Epithelial cell of proximal tubule (primary cell): ENCODE results near the gene TTLL7. TPM values are rescaled to one million over a fixed set of nuclear protein-coding genes. Genes with fewer than 3 reads are reported as not detected.

Experiments
- DNase-seq: peaks from one replicate; pipeline ENCODE4 v3.0.0-alpha.2; 2011; ENCODE audit warnings: low read depth
- H3K4me3 ChIP-seq: 2 replicates; pipeline ENCODE4 v1.5.1; 2011; ENCODE audit warnings: low read depth, mild to moderate bottlenecking, low read length
- total RNA-seq: library from RNA; depleted of rRNA; stranded (reverse); fragments of >200 nt; gene quantifications from 2 replicates; pipeline ENCODE4 v1.2.3, GENCODE V29; 2015
- TF ChIP-seq, protein P1 (sequence below): conservative IDR thresholded peaks from 2 replicates; pipeline ENCODE4 v1.5.1; 2012; ENCODE audit warnings: low read depth, mild to moderate bottlenecking, low read length

Gene TTLL7
- total RNA-seq, 1 donor from 2014 or later: 5.3 TPM

GRCh38 chr1:83959824-83960498 is 39.0 kb downstream of the TTLL7 start:
- TF ChIP-seq, protein P1, sequence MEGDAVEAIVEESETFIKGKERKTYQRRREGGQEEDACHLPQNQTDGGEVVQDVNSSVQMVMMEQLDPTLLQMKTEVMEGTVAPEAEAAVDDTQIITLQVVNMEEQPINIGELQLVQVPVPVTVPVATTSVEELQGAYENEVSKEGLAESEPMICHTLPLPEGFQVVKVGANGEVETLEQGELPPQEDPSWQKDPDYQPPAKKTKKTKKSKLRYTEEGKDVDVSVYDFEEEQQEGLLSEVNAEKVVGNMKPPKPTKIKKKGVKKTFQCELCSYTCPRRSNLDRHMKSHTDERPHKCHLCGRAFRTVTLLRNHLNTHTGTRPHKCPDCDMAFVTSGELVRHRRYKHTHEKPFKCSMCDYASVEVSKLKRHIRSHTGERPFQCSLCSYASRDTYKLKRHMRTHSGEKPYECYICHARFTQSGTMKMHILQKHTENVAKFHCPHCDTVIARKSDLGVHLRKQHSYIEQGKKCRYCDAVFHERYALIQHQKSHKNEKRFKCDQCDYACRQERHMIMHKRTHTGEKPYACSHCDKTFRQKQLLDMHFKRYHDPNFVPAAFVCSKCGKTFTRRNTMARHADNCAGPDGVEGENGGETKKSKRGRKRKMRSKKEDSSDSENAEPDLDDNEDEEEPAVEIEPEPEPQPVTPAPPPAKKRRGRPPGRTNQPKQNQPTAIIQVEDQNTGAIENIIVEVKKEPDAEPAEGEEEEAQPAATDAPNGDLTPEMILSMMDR: no peak
- no peak for DNase-seq
- H3K4me3 ChIP-seq: no peak overlapping the region

GRCh38 chr1:83958704-83959103 is 40.2 kb downstream of the TTLL7 start:
- no peak overlapping the region for H3K4me3 ChIP-seq
- DNase-seq: no peak
- TF ChIP-seq, protein P1: no peak

DNA sequence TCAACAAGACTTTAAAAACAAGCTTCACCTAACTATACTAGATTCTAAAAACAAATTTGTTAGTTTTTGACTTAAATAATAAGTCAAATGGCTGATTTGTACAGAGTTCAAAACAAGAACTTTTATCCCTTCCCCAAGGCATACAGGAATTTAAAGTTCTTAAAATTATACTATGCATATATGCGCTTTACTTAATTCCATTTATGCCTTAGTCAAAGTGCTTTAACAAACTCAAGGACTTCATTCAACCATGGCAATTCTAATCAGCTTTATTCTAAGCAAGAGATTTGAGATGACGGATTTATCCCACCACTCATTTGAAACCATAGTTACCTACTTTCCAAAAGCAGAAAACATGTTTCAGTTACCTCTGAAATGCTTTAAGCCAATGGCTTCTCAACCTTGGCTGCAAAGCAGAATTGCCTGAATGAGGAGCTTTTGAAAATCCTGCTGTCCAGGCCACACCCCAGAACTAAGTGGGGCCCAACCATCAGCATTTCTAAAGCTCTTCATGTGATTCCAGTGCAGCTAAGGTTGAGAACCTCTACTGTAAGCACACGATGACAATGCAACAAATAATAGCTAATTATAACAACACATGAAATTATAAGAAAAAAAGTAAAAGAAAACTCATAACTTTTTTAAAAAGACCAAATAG is 44.6 kb downstream of the TTLL7 start:
- DNase-seq: no peak
- no peak overlapping the region for H3K4me3 ChIP-seq
- TF ChIP-seq, protein P1: no peak

DNA sequence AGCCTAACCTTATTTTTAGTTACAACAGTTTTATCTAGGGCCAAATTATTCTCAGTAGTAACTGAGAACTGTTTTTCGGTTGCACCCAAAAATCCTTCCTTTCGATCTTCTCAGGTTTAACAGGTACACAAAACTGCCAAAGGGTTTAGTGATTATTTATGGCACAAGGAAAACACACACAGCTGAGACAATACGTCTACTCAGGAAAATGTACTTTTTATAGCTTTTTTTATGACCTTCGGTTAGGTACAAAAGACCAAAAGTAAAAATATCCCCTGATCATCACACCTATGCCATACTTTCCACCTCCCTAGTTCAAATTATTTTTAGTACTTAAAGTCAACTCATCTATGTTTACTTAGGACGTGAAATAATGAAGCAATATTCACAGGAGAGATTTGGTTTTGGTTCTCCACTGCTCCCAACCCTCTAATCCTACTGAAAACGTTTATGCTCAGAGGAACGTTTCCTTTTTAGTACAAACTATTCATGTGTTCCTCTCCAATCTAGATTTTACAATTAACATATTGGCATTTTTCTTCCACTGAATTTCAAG is 48.7 kb downstream of the TTLL7 start:
- H3K4me3 ChIP-seq: no peak overlapping the region
- DNase-seq: no peak
- TF ChIP-seq, protein P1: no peak

DNA sequence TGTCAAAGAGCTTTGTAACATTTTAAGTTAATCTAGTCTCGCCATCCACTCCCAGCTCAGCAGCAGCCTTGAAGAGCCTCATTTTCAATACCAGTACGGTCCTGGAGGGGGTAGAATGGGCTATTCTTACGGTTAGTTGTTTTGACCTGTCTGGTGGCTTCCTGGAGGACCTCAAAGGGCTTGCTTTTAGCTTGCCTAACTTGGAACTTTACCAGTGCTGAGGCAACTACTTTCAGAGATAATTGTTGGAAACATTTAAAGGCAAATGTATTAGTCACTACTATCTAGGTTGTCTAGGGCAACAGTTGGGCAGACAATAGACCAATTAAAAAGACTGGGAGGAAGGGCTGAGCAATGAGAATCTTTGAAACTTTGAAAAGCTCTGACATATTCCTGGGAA is 56.0 kb downstream of the TTLL7 start:
- TF ChIP-seq, protein P1: no peak
- no peak overlapping the region for H3K4me3 ChIP-seq
- no peak for DNase-seq

DNA sequence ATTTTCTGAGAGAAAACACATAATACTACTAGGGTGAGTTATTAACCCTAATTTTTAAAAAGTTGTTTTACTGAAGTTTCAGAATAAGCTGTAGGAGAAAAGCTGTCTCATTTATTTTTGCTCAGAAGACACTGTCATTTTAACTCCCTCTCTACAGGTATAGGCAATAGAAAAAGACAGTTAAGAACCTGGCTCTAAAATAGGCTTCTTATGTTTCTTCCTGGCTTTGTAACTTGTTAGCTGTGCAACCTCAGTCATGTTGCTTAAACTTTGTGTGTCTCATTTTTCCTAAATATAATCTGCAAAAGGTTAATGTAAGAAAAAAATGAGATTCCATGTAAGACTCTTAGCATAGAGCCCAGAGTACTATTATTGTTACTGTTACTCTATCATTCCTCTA is 64.4 kb downstream of the TTLL7 start:
- DNase-seq: no peak
- no peak overlapping the region for H3K4me3 ChIP-seq
- TF ChIP-seq, protein P1: no peak

DNA sequence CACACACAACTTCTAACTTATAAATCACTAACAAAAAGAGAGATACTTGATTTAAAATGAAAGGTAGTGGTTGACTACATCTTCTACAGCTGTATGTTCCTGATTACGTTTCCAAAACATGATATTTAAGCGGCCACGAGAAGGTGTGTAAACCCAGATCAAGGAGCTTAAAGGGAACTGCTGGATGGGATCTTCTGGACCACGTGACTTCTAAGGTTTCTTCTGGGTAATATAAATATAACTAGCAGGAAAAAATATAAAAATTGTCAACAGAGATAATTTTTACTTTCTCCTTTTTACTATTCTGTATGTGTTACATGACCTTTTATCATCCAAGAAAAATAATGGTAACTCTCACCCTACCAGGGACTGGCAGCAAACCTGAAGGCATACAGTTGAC is 66.2 kb downstream of the TTLL7 start:
- H3K4me3 ChIP-seq: no peak overlapping the region
- TF ChIP-seq, protein P1: no peak
- DNase-seq: no peak
